SH-SY5Y (cell line): Measurements from ENCODE around the gene EML3.

Experiments used
- GATA2 ChIP-seq: IDR thresholded peaks from 2 replicates; pipeline ENCODE4 v1.6.1; 2011; ENCODE audit warnings: mild to moderate bottlenecking, low read depth, low read length
- GATA3 ChIP-seq: IDR thresholded peaks from 2 replicates; pipeline ENCODE4 v1.6.1; 2011; ENCODE audit warnings: low read depth, mild to moderate bottlenecking, low read length, moderate library complexity

EML3 gene

DNA sequence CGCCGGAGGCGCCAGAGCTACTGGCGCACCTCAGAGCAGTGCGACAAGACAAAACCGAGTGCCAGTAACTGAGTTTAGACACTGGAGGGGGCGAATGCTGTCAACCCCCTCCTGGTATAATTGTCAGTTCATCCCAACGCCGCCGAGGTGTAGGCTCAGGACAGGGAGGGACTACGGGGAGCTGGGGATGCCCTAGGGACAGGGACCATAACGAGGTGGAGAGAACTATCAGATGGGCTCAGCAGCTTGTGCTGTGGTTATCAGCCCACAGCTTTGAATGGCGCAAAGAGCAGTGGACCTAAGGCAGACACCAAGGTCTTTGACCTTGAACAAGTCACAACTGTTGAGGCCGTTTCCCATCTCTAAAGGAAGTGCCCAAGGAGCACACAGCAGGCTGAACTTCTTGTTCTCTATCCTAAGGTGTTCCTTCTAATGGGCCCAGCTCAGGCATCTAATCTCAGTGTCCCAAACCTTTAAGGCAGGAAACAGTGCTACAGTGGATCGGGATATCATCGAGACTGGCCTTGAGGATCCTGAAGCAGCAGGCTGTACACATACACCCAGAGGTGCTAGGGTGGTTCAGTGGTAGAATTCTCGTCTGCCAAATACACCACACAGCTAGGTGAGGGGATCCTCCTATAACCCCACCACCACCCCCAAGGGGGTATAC, 20.3 kb downstream of the EML3 start:
- TF ChIP-seq GATA3, result no peak
- TF ChIP-seq GATA2, result no peak

DNA sequence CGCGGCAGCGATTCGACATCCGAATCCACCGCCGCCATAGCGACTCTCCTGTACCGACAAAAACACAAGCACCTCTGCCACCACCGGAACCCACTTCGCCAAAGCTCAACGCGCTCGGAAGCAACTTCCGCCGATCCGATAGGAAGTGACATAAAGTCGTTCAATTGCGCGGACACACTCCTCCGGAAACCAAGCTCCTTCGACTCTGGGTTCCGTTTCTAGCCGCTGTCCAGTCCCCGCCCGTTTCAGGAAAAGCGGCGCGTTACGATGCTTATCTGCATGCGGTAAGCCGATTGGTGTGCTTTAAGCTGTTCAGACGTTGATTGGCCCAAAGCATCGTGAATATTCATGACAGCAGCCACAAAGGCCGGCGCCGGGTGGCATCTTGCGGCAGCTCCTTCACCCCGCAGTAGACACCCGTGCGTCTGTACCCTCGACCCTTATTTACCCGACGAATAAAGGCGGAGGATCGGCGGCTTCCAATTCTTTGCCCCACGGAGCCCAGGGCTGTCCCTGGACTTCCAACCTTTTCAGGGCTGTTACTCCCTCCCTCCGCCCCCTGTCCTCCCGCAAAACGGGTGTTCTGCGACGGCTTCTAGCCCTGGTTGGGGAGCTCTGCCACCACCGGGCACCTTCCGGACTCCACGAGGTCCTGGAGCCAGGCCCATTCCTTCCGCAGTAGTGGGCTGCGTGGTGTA, 21.0 kb downstream of the EML3 start, which contains the start of gene TUT1:
Gene TUT1, minus strand, starts transcription at position 76 of the 698 bp plus-strand sequence. Its CDS starts 38 bp downstream, at position 38.
- TF ChIP-seq GATA2 (peak; percentile 96), GATA3 (no peak)

DNA sequence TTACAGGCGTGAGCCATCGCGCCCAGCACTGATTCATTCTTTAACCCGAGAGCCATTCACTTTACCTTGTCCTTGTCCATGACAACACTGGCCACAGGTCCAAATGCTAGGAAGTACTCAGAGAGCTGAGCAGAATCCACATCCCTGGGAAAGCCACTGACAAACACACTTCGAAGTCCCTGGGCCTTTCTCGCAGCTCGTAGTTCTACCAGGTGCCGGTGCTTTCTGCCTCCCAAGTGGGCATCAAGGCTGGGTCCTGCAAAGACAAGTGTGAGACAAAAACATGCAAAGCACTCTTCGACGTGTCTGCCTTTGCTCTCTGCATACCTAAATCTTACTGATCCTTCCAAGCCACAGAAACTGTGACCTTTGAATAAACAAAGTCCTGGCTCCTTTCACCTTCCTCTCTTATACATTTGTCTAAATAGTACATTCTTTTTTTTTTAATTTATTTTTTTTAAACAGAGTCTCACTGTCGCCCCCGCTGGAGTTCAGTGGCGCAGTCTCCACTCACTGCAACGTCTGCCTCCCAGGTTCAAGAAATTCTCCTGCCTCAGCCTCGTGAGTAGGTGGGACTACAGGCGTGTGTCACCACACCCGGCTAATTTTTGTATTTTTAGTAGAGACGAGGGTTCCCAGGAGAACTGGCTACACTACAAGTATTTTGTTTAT, 23.5 kb downstream of the EML3 start:
- TF ChIP-seq GATA2, result no peak
- no peak for TF ChIP-seq GATA3

DNA sequence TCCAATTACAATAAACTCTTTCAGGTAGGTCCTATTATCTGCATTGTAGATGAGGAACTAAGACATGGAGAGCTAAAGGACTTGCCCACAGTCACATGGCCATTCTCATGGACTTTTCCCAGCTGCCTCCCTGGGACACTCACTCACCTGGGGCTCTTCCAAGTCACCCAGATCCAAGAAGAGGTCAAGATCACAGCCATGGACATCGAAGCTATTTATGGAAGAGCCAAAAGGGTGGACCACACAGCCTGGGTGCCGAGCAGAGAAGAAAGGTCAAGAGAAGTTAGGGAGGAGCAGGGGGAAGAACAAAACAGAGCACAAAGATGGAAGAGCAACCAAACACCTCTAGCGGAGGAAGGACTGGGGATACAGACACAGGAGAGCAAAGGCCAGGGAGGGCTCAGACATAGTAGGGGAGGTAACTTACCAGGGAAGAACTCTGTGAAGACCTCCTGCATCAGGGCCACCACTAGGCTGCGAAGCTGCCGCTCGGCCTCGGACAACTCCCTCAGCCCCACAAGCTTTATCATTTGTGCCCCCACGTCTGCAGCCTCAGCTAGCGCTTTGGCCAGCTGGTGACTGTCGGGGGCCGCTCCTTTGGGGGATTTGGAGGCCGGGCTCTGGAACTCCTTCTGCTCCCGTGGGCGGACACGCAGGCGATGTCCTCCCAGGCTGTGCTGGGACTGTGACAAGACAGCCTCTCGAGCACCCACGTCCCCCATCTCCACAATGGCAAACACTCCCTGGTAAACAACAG, 31.4 kb downstream of the EML3 start:
- TF ChIP-seq GATA3 (no peak), GATA2 (no peak)

DNA sequence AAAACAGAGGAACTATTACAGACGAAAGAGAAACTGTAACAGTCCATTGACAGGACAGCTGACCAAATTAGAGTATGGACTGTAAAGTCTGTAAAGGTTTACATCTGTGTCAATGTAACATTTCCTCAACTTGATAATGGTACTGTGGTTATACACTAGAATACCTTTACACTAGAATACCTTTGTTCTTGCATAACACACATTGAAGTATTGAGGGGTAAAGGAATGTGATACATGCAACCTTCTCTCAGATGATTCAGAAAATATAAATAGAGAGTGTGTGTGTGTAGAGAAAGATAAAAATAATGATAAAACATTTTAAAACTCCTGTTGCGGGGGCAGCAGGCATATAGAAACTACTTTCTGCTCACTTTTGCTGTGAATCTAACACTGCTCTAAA, 33.3 kb downstream of the EML3 start:
- no peak for TF ChIP-seq GATA3
- TF ChIP-seq GATA2, result no peak

DNA sequence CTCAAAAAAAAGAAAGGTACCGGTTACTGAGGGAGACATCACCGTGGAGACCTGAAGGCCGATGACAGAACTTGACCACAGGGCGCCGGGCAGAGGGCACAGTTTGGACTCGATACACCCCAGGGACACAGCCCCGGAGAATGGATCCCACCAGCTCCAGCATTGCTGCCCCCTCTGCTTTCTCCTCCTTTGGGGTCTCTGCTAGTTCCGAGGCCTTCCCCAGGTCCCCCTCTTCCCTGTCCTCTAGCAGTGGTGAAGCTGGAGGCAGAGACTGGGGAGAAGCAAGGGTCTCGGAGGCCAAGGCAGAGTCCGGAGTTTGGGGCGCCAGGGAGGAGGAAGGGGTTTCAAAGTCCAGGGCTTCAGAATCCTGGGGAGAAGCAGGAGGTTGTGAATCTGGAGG, 34.0 kb downstream of the EML3 start:
- TF ChIP-seq GATA3, result no peak
- no peak for TF ChIP-seq GATA2

DNA sequence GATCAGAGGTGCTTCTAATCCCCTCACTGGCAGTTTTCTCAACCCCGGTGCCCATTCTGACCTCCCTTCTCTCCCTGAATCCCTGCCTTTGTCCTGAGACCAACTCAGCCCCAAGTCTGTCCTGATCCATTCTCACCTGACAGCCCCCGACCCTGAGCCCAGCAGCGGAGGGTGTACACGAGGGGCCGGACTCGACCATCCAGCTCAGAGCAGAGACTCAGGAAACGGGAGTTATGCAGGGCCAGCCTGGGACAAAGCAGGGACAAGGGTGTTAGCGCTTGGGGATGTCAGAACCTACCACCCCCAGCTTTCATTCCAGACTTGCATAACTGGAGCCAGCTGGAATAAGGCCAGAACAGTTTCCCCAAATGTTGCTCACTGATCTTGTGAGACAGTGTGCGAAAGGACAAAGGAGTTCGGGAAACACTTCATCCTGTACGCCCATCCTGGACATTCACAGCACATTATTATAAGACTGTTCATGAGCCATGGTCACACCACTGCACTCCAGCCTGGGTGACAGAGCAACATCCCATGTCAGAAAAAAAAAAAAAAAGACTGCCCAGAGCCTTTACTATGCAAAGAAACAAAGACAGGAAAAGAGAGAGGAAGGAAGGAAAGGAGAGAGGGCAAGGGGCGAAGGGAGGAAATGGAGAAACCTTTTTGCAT, 35.4 kb downstream of the EML3 start:
- no peak for TF ChIP-seq GATA3
- TF ChIP-seq GATA2, result no peak

DNA sequence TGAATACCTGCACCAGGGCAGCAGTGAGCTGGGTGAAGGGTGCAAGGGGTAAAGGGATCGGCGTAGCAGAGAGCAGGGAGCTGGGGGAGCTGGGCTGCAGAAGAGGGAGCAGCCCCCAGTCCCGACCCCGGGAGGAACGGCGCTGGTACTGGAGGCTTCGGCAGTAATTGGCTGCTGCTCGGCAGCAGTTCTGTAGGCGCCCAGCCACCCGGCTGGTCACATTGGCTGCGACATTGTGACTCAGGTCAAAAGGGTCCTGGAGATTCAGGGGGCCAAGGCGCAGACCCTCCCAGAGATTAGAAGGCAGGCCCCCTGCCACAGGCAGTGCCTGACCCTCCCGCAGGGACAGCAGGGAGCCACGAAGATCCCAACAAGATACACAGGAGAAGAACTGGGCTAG, 36.7 kb downstream of the EML3 start:
- TF ChIP-seq GATA3, result no peak
- TF ChIP-seq GATA2, result no peak

DNA sequence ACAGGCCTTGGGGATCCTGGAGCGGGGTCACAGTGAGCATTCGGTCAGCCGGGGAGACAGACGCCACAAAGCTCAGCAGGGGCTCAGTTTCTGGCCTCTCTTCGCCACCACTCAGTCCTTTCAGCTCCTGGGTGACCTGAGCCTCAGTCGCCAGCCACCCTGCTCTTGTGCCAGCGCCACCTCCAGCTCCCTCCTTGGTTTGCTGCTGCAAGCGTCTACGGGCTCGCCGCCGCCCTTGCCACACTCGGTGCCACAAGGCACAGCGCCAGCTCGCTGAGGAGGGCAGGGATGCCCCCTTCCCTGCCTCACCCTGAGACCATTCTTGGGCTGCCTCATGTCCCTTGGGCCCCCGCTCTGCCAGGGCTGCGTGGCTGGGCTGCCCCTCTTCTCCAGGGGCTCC, 37.4 kb downstream of the EML3 start:
- TF ChIP-seq GATA2 (no peak), GATA3 (no peak)

DNA sequence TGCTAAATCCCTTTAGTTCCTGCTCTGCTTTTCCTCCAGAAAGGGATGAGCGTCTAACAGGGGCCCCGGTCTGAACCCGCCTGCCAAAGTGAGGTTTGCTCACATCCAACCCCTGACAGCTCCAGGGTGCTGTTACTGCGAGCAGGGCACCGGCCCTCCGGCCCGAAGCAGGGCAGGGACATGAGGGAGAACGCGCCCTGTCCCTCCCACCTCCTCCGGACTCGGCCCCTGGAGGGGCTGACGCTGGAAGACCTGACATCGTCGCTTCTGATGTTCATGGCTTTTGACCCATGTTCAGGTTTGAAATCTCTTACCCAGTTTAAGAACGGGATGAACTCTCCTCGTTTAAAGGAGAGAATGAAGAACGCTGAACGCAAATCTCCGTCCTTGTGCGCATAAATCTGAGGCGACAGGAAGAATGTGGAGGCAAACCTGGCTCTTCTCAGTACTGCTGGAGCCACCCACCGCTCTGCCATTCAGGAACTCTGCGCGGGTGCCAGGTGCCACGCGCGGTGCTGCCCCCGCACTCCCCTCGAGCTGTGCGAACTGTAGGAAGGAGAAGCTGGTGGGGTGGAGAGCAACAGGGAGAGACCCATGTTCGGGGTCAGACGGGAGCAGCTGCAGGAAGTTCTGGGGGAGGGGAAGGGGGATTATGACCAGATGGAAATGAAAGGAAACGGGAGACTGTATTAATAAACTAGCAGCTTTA, 38.1 kb downstream of the EML3 start:
- TF ChIP-seq GATA2 (no peak), GATA3 (no peak)

DNA sequence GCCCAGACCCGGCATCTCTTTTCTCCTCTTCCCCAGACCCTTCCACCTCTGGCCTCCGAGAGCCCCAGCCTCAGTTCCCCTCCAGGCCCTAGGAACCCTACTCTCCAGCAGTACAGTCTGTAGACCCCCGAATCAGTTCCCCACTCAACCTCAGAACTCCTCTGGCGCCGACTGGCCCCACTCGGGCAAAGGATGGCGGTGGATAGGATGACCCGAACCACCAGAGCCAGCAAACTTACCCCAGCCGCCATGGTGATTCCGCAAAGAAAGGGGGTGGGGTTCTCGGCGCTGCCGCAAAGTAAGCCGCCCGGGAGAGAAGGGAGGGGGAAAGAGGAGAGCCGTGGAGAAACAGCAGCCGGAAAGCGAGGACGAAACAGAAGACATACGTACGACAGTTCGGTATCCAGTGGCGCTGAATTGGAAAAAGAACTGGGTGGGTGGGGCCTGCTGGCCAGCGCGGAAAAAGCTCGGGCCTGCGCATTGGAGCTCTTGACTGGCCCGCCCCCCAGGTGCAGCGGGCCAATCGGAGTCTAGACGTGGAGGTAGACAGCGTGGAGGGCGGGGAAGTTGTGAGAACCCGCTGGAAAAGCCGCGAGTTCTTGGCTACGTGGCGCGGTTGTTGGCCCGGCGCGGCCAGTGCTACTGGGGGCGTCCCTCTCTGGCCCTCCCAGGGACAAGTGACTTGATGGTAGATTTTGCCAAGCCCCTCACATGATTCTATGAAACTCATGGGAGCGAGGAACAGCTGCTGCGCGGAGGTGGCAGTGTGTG, 38.8 kb downstream of the EML3 start, which contains the start of gene EEF1G:
Gene EEF1G, minus strand, starts transcription at position 300 of the 771 bp plus-strand sequence. Its CDS starts 49 bp downstream, at position 251.
- TF ChIP-seq GATA3, result no peak

DNA sequence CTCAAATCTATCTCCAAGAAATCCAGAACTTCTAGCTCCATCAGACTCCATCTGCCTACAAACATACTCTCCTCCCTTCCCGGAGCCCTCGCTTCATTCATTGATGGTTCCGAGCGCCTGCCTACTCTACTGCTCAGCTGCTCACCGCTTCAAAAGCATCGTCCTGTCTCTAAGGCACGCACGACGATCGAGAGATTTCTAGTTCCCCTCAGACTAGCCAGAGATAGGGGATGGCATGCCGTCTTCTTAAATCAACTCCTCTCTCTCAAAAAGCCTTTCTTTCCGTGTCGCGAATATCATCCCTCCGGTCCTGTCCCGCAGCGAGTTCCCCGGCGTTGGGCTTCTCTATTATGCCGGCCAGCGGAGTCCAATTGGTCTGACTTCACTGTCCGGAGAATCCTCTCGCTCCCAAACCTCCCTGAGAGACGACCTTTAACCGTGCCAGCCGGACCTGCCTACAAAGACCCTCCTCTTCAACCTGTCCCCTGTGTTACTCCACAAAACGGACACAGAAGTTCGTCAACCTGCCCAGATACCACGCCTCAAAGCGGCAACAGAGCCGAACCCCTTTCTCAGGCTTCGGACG, 39.5 kb downstream of the EML3 start:
- no peak for TF ChIP-seq GATA3
- no peak for TF ChIP-seq GATA2
